ENCODE measurements around the gene LLGL2.

GRCh38 chr17:75491680-75492079, 33.8 kb upstream of the LLGL2 start:
- TF ChIP-seq POLR2AphosphoS5 (IDR thresholded peaks at IDR 0.05; ENCODE audit: insufficient read depth in 1 of 2, low read depth in 1 of 2) (no peak), POLR2A (IDR thresholded peaks at IDR 0.05) (no peak), CTCF (IDR thresholded peaks at IDR 0.05) (no peak)

All from vagina (tissue), 2 donors.